Measurements from ENCODE around the gene GGN.
A peak's percentile ranks its signal among the peaks of the same experiment; 100 is the strongest.

DNA sequence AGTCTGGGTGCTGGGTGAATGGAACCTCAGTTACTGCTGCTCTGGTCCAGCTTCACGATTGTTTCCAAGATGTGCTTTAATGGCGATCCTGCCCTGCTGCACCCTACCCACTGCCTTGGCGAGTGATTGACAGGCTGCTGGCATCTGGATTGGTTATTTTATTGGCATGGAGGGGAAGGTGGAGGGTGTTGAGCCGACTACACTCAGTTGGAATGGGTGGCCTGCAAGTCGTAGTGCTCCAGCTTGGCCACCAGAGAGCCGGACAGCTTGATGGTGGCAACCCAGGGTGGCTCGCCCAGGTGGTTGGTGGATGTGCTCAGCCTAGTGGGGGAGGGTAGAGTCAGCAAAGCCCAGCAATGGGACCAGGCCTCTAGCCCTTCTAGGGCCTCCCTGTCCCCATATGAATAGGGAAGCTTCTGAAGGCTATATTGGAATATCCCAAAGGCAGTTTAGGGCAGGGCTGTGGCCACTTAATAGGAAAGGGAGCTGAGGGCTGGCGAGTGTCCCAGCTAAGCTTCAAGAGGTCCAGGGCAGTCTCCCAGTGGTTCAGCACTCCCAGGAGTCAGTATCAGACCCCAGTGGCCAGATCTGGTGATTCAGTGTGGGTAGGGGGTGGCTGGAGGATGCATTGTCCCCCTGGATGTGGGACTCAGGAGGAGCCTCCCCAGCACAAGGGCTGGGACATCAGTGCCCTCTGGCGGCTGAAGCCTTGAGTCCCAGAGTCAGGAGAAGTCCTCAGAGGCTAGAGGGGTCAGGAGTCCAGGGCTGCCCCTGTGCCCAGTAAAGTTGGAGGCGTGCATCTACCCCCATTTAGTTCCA lies 3.4 kb downstream of the GGN start:
- TF ChIP-seq KAT8 (IDR thresholded peaks at IDR 0.05; ENCODE audit: low read depth) (no peak), STAG1 (CRISPR knock-in tag; IDR thresholded peaks at IDR 0.05; ENCODE audit: borderline replicate concordance) (no peak; the same call in 1 of the 2 replicates), BRD9 (IDR thresholded peaks at IDR 0.05; ENCODE audit: low read depth, partially characterized antibody) (no peak), POLR2H (tag; IDR thresholded peaks at IDR 0.05; ENCODE audit: low read depth) (no peak), CTCF (IDR thresholded peaks at IDR 0.05 in 2 of 3, conservative IDR thresholded peaks at IDR 0.05 in 1 of 3; ENCODE audit: insufficient read depth in 2 of 3, low read depth in 1 of 3, low read length in 3 of 3) (peak; percentile 57 to 68 (median 62)), DNMT1 (IDR thresholded peaks at IDR 0.05) (no peak), HOXB6 (CRISPR knock-in tag; IDR thresholded peaks at IDR 0.05; ENCODE audit: borderline replicate concordance) (no peak), HBP1 (CRISPR knock-in tag; IDR thresholded peaks at IDR 0.05) (no peak)

Data from K562 (cell line).